Stromal cell of bone marrow (primary cell): ENCODE data around the gene CLCN1.

Experiments used
- DNase-seq: peaks from one replicate; pipeline ENCODE4 v3.0.0-alpha.2; 2012; ENCODE audit warnings: low read depth

The CLCN1 gene

GRCh38 chr7:143363016-143363937, 47.4 kb downstream of the CLCN1 start:
- DNase-seq, result no peak

DNA sequence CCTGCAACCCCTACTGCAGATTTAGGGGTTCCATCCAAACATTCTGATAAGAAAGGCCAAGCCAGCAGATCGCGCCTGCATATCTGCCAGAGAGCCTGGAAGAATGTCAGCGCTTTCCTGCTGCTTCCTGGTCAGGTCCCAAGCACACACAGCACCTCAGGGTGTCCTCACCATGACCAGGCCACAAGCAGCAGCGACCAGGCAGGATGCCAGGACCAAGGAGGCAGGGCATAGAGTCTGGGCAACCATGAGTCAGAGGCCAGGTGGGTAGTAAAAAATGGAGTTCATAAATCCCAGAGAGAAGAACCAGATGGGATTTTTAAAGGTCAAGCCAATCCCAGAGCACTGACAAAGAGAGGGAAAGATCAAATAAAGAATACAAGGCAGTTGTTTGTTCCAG, 52.1 kb downstream of the CLCN1 start:
- DNase-seq, result no peak

DNA sequence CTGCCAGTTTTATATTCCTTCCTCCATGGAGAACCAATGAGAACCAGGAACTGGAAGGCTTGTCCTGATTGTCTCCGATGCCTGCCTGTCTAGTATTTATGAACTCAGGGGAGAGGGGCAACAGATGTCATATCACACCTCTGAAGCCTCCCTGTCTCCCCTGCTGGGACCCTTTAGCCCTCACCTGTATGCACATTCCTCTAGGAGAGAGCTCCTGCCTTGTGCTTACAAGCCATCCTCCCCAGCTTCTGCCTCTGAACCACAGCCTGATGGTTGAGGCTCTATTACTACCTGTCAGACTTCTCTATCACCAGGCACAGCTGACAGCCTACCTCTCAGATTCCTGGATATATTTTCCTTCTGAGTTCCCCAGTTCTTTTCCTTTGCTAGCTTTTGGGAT, 52.5 kb downstream of the CLCN1 start:
- no peak for DNase-seq

GRCh38 chr7:143369678-143370651, 54.1 kb downstream of the CLCN1 start:
- DNase-seq, result no peak

GRCh38 chr7:143372070-143372469, 56.2 kb downstream of the CLCN1 start:
- no peak for DNase-seq

GRCh38 chr7:143373255-143373794, 57.4 kb downstream of the CLCN1 start:
- no peak for DNase-seq

DNA sequence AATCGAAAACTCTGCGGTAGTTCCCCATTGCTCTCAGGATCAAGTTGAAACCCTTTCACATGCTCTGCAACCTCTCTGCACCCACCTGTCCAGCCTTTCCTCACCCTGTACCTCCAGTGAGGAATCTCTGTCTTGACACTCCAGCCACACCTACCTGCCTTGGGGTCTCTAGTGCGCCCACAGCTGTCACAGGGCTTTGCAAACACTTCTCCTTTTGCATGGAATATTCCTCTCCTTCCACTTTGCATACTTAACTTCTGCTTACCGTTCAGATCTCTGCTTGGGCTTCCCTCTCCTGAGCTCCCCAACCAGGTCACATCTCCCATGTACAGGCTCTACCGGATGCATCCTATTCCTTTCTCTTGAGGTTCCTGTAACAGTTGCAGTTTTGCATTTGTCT, 58.6 kb downstream of the CLCN1 start:
- no peak for DNase-seq

GRCh38 chr7:143375298-143376034, 59.6 kb downstream of the CLCN1 start:
- DNase-seq, result no peak

DNA sequence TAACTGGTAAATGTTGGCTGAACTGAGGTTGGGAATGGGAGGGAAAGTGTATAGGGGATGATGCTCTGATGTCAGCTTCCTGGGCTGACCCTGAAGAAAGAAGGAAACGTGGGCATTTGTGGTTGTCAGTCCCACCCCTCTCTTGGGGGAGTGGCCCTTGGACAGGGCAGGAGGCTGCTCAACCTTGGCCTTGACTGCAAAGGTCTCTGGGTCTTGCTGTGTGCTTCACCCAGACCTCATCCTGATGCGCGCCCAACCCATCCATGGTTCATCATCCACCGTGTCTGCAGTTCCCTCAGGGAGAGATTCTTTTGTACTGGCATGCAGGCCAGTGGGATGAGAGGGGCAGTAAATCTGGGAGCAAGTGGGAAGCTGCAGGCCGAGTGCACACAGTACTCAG, 60.5 kb downstream of the CLCN1 start:
- DNase-seq, result no peak

- DNase-seq, result no peak
Observed at GRCh38 chr7:143379611-143380259, 63.8 kb downstream of the CLCN1 start.

- peak; percentile 80 for DNase-seq
Observed at GRCh38 chr7:143380260-143380645, 64.3 kb downstream of the CLCN1 start.

DNA sequence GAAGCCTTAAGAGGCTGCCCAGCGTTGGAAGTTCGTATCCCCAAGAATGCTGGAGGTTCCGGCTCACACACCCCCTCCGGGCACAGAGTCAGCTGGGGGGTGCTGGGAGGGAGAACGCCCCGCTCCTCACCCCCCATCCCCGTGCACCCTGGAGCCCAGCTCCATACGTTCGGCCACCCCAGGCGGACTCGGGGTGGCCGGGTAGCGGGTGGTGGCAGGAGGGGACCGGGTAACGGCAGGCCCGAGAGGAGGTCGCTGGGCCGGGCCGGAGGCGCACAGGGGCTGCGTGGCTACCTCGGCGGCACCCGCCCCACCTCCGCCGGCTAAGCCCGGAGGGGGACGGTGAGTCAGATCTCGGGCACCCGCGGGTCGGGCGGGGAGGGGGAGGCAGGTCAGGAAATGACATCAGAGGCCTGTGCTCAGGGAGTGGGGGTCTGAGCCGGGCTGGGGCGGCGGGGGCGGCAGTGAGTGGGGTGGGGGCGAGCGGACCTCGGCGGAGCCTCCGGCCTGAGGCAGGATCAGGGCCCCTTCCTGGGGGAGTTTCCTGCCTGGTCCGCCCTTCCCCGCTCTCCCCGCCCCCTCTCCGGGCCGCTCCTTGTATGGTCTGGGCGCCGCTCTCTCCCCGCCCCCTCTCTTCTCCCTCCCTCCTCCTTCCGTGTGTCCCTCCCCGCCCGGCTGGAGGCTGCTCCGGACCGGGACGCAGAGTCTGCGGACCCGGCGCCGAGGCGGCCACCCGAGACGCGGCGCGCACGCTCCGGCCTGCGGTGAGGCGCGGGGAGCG, 64.9 kb downstream of the CLCN1 start, which contains the start of gene ZYX:
Gene ZYX, plus strand, starts transcription at position 700 of the 781 bp plus-strand sequence. CDS start 227 bp downstream, outside the sequence.
- peak; percentile 87 for DNase-seq

DNA sequence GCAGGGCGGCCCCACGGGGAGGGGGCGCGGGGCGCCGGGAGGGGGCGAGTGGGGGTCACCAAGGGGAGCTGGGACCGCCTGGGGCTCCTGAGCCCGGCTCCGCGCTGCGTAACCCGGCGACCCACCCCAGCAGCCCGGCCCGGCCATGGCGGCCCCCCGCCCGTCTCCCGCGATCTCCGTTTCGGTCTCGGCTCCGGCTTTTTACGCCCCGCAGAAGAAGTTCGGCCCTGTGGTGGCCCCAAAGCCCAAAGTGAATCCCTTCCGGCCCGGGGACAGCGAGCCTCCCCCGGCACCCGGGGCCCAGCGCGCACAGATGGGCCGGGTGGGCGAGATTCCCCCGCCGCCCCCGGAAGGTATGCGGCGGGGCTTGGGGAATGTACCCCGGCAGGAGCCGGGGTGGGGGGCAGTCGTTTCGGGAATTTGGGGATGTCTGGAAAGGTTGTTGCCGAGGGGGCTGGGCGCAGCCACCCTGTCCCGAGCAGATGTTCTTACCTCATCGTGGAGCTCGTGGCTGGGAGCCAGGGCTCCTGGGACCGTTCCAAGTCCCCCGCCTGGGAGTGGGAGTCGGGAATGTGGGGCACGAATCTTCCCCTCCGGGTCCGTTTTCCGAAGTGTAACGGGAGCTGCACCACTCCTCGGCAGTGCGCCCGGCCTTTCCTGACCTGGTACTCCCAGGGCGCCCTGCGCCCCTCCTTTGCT, 65.7 kb downstream of the CLCN1 start:
- peak; percentile 28 for DNase-seq

DNA sequence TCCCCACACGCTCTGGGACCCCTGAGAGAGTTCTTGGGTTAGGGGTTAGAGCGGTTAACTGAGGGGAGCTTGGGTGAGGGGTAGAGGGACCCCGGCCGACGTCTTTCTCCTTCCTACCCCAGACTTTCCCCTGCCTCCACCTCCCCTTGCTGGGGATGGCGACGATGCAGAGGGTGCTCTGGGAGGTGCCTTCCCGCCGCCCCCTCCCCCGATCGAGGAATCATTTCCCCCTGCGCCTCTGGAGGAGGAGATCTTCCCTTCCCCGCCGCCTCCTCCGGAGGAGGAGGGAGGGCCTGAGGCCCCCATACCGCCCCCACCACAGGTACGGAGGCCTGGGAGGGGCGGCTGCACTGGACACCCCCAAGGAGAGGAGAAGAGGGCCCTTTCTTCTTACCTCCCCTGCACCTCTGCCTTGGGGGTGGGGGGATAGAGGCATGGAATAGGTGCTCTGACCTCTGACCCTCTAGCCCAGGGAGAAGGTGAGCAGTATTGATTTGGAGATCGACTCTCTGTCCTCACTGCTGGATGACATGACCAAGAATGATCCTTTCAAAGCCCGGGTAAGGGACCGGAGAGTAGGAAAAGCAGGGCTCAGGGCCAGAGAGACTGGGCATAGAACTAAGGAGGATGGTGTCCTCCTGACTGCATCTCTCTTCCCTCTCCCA, 66.3 kb downstream of the CLCN1 start:
- no peak for DNase-seq

GRCh38 chr7:143382791-143383641, 67.1 kb downstream of the CLCN1 start:
- no peak for DNase-seq

- no peak for DNase-seq
Observed at GRCh38 chr7:143383642-143383957, 67.7 kb downstream of the CLCN1 start.

DNA sequence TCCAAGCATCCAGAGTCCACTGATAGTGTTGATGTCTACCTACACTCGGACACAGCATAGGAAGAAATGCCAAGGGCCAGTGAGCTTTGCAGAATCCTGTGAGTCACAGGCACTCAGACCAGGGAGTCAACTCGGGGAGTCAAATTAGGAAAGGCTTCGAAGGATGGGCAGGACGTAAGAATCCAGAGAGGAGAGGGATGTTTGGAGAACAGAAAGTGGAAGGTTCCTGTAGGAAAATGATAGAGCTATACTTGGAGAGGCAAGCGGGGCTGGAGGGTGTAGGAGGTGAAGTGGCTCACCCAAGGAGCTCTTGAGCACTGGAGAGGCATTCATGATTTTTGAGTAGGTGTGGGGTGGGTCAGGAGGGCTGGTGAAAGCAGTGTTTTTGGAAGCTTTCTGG, 68.2 kb downstream of the CLCN1 start:
- peak; percentile 45 for DNase-seq
